Measurements from ENCODE around the gene SLC15A4. TPM values are rescaled to one million over a fixed set of nuclear protein-coding genes. Genes with fewer than 3 reads are reported as not detected.

The SLC15A4 gene
- total RNA-seq, 2 donors from 2014 or later, result 33.5 to 51.5 TPM

DNA sequence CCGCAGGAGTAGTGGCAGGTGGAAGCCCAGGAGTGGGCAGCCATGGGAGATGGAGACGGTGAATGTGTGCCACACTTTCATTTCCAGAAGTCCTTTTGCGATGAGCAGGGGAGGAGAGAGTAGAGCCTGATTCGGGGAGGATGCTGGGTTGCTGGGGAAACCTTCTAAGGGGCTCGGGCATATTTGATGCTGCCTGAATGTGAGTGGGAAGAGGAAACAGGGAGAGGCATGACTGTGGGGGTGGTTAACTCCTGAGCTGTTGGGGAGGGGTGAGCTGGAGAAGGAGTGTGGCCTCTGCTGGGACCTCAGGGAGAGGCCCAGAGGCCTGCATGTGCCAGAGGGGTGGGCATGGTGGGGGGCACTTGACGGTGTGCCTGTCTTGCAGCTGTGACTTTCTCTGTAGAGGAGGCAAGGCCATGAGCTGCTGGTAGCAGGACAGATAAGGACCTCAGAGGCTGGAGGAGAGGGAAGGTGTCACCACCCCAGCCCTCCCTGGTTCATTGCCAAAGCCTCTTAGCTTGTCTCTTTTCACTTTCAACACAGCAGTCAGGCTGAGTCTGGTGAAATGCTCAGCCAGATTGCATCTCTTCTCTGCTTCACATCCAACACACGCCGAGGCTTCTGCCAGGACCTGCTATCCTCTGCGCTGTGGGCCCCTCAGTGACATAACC, 40.9 kb upstream of the SLC15A4 start:
- WGBS, result 47% methylated on average over 9 of the region's 9 CpGs
- Histone ChIP-seq H3K4me3 (no peak overlapping the region), H3K27me3 (replicated peaks; ENCODE audit: insufficient read depth) (no peaks in the 10 kb centered on the region), H3K27ac (no peak overlapping the region), H3K4me1 (replicated peaks) (no peaks in the 10 kb centered on the region), H3K9me3 (no peaks in the 10 kb centered on the region), H3K36me3 (no peaks in the 10 kb centered on the region)
- intact Hi-C loops (cut with DNase I), result no loop called here
- TF ChIP-seq, protein P1, sequence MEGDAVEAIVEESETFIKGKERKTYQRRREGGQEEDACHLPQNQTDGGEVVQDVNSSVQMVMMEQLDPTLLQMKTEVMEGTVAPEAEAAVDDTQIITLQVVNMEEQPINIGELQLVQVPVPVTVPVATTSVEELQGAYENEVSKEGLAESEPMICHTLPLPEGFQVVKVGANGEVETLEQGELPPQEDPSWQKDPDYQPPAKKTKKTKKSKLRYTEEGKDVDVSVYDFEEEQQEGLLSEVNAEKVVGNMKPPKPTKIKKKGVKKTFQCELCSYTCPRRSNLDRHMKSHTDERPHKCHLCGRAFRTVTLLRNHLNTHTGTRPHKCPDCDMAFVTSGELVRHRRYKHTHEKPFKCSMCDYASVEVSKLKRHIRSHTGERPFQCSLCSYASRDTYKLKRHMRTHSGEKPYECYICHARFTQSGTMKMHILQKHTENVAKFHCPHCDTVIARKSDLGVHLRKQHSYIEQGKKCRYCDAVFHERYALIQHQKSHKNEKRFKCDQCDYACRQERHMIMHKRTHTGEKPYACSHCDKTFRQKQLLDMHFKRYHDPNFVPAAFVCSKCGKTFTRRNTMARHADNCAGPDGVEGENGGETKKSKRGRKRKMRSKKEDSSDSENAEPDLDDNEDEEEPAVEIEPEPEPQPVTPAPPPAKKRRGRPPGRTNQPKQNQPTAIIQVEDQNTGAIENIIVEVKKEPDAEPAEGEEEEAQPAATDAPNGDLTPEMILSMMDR (IDR thresholded peaks at IDR 0.05), result no peak
- no peak for TF ChIP-seq POLR2AphosphoS5 (IDR thresholded peaks at IDR 0.05)
- TF ChIP-seq POLR2A (IDR thresholded peaks at IDR 0.05), result no peak
- no peak for DNase-seq (ENCODE audit: low spot score)

DNA sequence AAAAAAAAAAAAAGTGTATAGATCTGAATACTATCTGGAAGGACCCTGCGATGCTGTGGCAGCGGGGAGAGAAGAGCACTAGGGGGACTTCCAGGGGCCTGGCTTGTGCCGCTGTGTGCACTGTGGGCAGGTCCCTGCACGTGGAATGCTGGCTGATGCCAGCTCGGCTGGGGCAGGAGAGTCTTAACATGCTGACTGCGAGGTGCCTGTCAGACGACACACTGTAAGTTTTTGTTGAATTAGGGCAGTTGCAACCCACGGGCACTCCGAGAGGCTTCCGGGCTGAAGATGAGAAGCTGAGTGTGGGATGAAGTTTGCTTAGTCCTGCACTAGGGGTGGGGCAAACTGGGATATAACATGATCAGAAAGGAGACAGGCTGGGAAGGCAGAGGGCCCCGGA, 40.2 kb upstream of the SLC15A4 start:
- TF ChIP-seq POLR2A (IDR thresholded peaks at IDR 0.05) (no peak), POLR2AphosphoS5 (IDR thresholded peaks at IDR 0.05) (no peak)
- TF ChIP-seq, protein P1 (IDR thresholded peaks at IDR 0.05), result no peak
- 33% methylated on average over 11 of the region's 11 CpGs for WGBS
- H3K27me3 ChIP-seq (replicated peaks; ENCODE audit: insufficient read depth), result no peaks in the 10 kb centered on the region

DNA sequence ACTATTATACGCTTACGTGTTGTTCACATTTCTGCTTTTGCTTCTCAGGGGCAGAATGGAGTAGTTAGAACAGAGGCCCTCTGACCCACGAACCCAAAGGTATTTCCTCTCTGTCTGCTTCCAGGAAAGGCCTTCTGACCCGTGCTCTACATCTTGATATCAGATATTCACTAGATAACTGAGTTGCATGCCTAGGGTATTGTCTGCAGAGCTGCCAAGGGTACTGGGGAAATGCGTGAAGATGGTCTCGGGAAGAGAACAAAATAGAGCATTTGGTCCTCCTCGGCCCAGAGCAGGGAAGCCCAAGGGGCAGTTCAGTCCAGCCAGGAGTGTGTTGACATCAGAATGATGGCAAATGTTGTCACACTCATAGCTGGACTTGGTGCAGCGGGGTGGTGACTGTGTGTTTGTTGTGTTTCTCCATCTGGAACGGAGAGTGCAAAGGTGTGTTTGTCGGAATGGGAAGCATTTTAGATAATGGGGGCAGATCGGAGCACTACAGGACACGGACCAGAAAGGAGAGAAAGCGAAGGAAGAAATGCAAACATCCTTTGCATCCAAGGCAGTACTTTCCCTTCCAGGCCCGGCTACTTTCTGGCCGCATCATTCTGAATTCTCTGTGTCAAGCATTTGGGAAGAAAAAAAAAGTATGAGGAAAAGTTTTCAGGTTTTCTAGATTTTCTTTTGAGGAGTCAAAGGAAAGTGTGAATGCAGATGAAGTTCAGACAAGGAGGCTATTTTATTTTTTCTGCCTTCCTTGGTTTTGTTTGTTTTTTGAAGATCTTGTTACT, 37.7 kb upstream of the SLC15A4 start:
- H3K36me3 ChIP-seq, result no peaks in the 10 kb centered on the region
- H3K9me3 ChIP-seq, result no peaks in the 10 kb centered on the region
- WGBS, result 79% methylated on average over 15 of the region's 15 CpGs
- H3K4me1 ChIP-seq (replicated peaks), result no peaks in the 10 kb centered on the region
- H3K27ac ChIP-seq, result no peak overlapping the region
- H3K4me3 ChIP-seq, result no peak overlapping the region
- no peak for TF ChIP-seq POLR2AphosphoS5 (IDR thresholded peaks at IDR 0.05)
- TF ChIP-seq, protein P1 (IDR thresholded peaks at IDR 0.05), result no peak
- TF ChIP-seq POLR2A (IDR thresholded peaks at IDR 0.05), result no peak
- intact Hi-C loops (cut with DNase I), result no loop called here
- DNase-seq (ENCODE audit: low spot score), result no peak
- no peaks in the 10 kb centered on the region for H3K27me3 ChIP-seq (replicated peaks; ENCODE audit: insufficient read depth)

More for the DNA sequence above, 40.2 kb upstream of the SLC15A4 start:
- DNase-seq (ENCODE audit: low spot score), result no peak
- no peaks in the 10 kb centered on the region for H3K4me1 ChIP-seq (replicated peaks)
- no peak overlapping the region for H3K27ac ChIP-seq
- H3K4me3 ChIP-seq, result no peak overlapping the region
- H3K9me3 ChIP-seq, result no peaks in the 10 kb centered on the region
- H3K36me3 ChIP-seq, result no peaks in the 10 kb centered on the region
- intact Hi-C loops (cut with DNase I), result no loop called here

DNA sequence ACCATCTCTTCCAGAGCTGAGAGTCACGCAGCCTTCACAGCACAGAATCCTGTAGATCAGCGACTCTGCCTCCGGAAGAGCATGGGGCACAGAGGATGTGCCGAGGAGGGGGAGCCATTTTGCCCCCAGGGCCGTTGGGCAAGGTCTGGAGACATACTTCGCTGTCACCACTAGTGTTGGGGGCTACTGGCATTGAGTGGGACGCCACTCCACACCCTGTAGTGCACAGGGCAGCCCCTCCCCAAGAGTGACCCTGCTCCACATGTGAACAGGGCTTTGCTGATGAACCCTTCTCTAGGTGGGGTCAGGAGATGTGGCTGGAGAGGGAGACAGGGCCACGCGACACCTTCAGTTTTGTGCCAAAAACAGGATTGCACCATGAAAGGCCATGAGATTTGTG, 35.6 kb upstream of the SLC15A4 start:
- DNase-seq (ENCODE audit: low spot score), result no peak
- no peaks in the 10 kb centered on the region for H3K36me3 ChIP-seq

More for the DNA sequence above, 35.6 kb upstream of the SLC15A4 start:
- Histone ChIP-seq H3K4me1 (replicated peaks) (no peaks in the 10 kb centered on the region), H3K27ac (no peak overlapping the region), H3K9me3 (no peaks in the 10 kb centered on the region), H3K27me3 (replicated peaks; ENCODE audit: insufficient read depth) (peaks cover under 1% of the 10 kb centered on the region), H3K4me3 (no peak overlapping the region)
- intact Hi-C loops (cut with DNase I), result no loop called here
- no peak for TF ChIP-seq POLR2A (IDR thresholded peaks at IDR 0.05)
- no peak for TF ChIP-seq POLR2AphosphoS5 (IDR thresholded peaks at IDR 0.05)
- TF ChIP-seq, protein P1 (IDR thresholded peaks at IDR 0.05), result no peak
- 86% methylated on average over 9 of the region's 9 CpGs for WGBS

All from prostate gland (tissue), 2 donors.